ENCODE data around the gene SCAF11. TPM values are rescaled to one million over a fixed set of nuclear protein-coding genes. Genes with fewer than 3 reads are reported as not detected.

Gene SCAF11
- total RNA-seq, 1 donor from 2014 or later, result 57.4 TPM

DNA sequence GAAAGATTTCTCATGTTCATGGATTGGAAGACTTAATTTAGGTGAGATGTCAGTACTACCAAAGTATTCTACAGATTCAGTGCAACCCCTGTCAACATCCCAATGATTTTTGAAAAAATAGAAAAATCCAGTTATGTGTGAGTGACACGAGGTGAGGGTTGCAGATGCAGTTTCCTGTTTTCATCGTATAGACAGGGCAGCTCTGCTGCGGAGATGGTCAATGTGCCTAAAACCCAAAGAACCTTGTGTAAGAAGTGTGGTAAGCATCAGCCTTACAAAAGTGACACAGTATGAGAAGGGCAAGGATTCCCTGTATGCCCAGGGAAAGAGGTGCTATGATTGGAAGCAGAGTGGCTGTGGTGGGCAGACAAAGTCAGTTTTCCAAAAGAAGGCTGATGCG lies 94.4 kb downstream of the SCAF11 start:
- TF ChIP-seq, protein P1, sequence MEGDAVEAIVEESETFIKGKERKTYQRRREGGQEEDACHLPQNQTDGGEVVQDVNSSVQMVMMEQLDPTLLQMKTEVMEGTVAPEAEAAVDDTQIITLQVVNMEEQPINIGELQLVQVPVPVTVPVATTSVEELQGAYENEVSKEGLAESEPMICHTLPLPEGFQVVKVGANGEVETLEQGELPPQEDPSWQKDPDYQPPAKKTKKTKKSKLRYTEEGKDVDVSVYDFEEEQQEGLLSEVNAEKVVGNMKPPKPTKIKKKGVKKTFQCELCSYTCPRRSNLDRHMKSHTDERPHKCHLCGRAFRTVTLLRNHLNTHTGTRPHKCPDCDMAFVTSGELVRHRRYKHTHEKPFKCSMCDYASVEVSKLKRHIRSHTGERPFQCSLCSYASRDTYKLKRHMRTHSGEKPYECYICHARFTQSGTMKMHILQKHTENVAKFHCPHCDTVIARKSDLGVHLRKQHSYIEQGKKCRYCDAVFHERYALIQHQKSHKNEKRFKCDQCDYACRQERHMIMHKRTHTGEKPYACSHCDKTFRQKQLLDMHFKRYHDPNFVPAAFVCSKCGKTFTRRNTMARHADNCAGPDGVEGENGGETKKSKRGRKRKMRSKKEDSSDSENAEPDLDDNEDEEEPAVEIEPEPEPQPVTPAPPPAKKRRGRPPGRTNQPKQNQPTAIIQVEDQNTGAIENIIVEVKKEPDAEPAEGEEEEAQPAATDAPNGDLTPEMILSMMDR (conservative IDR thresholded peaks at IDR 0.05; ENCODE audit: low read depth, low read length), result no peak
- no peak for DNase-seq (ENCODE audit: low read depth)
- no peak overlapping the region for H3K4me3 ChIP-seq (ENCODE audit: low read depth, low read length)

DNA sequence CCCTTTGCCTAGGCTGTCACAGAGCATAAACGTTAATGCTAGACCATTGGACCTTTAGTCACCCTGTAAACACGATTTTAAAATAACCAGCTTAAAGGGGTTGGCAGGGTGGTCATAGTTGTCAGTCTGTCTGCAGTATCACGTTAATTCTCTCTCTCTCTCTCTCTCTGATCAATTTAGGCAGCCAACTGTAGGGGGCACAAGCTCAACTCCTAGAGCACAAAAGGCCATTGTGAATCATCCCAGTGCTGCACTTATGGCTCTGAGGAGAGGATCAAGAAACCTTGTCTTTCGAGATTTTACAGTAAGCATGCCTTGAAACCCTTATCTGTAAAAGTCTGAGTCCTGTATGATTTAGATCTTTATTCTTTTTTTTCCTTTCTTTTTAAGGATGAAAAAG lies 97.1 kb downstream of the SCAF11 start:
- TF ChIP-seq, protein P1 (conservative IDR thresholded peaks at IDR 0.05; ENCODE audit: low read depth, low read length), result peak; percentile 41
- no peak for DNase-seq (ENCODE audit: low read depth)

DNA sequence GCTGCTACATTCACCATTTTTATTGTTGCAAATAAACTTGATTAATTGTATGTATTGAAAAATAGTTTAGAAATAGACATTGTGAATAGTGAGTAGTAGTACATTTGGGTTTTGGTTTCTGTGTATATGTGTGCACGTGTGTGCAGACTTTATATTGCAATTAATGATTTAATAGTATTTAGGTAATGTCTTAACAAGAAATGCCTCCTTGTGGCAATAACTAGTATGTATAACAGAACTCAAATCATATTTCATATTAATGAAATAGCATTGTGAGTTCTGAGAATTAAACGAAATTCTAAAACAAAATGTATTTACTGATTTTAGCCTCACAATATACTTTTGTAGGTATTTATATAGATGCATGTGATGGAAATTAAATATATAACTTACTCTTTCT lies 100.1 kb downstream of the SCAF11 start:
- H3K4me3 ChIP-seq (ENCODE audit: low read depth, low read length), result no peak overlapping the region
- TF ChIP-seq, protein P1 (conservative IDR thresholded peaks at IDR 0.05; ENCODE audit: low read depth, low read length), result no peak
- DNase-seq (ENCODE audit: low read depth), result no peak

More for the DNA sequence above, 97.1 kb downstream of the SCAF11 start:
- no peak overlapping the region for H3K4me3 ChIP-seq (ENCODE audit: low read depth, low read length)

DNA sequence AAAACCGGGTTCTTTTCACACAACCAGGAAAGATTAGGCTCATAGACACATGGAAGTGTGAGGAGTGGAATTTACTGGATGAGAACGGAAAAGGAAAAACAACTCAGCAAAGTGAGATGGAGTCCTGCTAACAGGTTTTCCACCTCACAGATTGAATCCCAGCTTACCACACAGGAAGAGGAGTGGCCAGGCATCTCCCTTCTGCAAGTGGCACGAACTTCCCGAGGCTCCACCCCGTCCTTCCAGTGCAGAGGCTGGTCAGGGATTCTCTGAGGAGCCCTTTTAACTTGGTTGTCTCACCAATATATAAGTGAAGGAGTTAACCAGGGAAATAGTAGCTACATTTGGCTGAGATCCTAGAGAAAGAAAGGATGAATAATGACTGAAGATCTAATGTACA lies 102.8 kb downstream of the SCAF11 start:
- no peak for DNase-seq (ENCODE audit: low read depth)
- no peak overlapping the region for H3K4me3 ChIP-seq (ENCODE audit: low read depth, low read length)
- TF ChIP-seq, protein P1 (conservative IDR thresholded peaks at IDR 0.05; ENCODE audit: low read depth, low read length), result no peak

DNA sequence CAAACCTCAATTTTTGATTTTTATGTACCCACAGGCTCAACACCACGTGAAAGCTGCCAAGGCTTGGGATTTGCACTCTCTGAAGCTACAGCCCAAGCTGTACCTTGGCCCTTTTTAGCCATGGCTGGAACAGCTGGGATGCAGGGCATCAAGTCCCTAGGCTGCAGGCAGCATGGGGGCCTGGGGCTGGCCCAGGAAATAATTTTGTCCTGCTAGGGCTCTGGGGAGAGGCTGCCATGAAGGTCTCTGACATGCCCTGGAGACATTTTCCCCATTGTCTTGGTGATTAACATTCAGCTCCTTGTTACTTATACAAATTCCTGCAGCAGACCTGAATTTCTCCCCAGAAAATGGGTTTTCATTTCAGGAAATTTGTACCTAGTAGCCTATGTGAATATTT lies 103.7 kb downstream of the SCAF11 start:
- DNase-seq (ENCODE audit: low read depth), result no peak

DNA sequence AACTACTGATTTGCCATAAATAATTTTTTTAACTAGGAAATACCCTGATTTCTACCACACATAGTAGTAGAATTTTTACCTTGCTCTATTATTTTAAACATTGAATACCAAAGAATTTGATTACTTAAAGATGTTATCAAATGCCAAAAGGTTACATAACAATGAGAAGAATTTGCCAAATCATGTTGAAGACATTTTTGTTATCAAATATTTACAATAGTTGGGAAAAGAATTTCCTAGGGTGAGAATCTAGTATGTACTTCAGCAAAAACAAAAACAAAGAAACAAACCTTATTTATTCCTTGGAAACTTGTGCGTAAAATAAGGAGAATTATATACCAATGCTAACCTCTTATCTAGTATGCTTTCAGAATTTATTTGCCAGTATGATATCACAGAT lies 107.2 kb downstream of the SCAF11 start:
- no peak for DNase-seq (ENCODE audit: low read depth)
- H3K4me3 ChIP-seq (ENCODE audit: low read depth, low read length), result no peak overlapping the region
- TF ChIP-seq, protein P1 (conservative IDR thresholded peaks at IDR 0.05; ENCODE audit: low read depth, low read length), result no peak

More for the DNA sequence above, 103.7 kb downstream of the SCAF11 start:
- TF ChIP-seq, protein P1 (conservative IDR thresholded peaks at IDR 0.05; ENCODE audit: low read depth, low read length), result no peak
- H3K4me3 ChIP-seq (ENCODE audit: low read depth, low read length), result no peak overlapping the region

DNA sequence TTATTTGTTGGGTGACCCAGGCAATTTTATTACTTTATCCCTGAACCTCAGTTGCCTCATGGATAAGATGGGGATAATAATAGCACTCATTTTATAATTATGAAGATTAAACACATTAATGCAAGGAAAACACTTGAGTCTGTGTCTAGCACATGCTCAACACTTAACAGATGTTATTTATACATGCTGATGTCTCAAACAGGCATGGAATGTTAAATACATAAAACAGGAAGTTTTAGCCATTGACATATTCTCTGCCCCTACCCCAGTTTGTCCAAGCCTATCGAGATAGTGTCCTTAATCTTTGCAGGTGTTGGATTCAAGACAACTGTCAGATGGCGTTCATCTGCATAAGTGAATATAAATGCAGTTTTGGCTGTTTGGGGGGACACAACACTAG lies 109.8 kb downstream of the SCAF11 start:
- no peak overlapping the region for H3K4me3 ChIP-seq (ENCODE audit: low read depth, low read length)
- DNase-seq (ENCODE audit: low read depth), result no peak
- TF ChIP-seq, protein P1 (conservative IDR thresholded peaks at IDR 0.05; ENCODE audit: low read depth, low read length), result no peak
